Measurements from ENCODE around the gene APLN. TPM values are rescaled to one million over a fixed set of nuclear protein-coding genes. Genes with fewer than 3 reads are reported as not detected.

APLN gene
- total and polyA plus RNA-seq, 2 of the 13 experiments (the other 11 are each of a cell fraction or from before 2014, with no cell fraction given) = 0.02 to 0.17 TPM

- TF ChIP-seq GPBP1L1 (CRISPR knock-in tag; IDR thresholded peaks at IDR 0.05) (no peak), JUND (CRISPR knock-in tag; IDR thresholded peaks at IDR 0.05) (no peak), ZNF552 (CRISPR knock-in tag; IDR thresholded peaks at IDR 0.05; ENCODE audit: borderline replicate concordance) (no peak)
Observed at GRCh38 chrX:129597905-129598304, 56.9 kb downstream of the APLN start (continued).

- TF ChIP-seq AFF4 (CRISPR knock-in tag; IDR thresholded peaks at IDR 0.05) = no peak
- no peak for TF ChIP-seq SMAD1 (CRISPR knock-in tag; IDR thresholded peaks at IDR 0.05; ENCODE audit: borderline replicate concordance, low read depth)
- TF ChIP-seq ETV6 (CRISPR knock-in tag; conservative IDR thresholded peaks at IDR 0.05) = no peak
- TF ChIP-seq ZNF558 (CRISPR knock-in tag; IDR thresholded peaks at IDR 0.05; ENCODE audit: borderline replicate concordance) = no peak
- no peaks in the 10 kb centered on the region for H3K9me3 ChIP-seq (ENCODE audit: low read length)
- H3K27ac ChIP-seq (ENCODE audit: extremely low read length, insufficient read depth, low read length) = no peak overlapping the region
- no peak overlapping the region for H3K4me3 ChIP-seq (replicated peaks in 1 of 3; ENCODE audit: insufficient read depth in 1 of 3, low read depth in 2 of 3, low read length in 3 of 3)
- in situ Hi-C loops (cut with HindIII; ENCODE audit: extremely low pct_ligation_motif_present, low pct_unique_long_range_greater_than_20kb) (no loop called here), intact Hi-C loops (cut with micrococcal nuclease; ENCODE audit: unreplicated experiment) (no loop called here)
- CTCF ChIA-PET (ENCODE audit: low intra/inter-chr PET ratio, low total read pairs) = no interaction called here
- H4K20me1 ChIP-seq (ENCODE audit: insufficient read depth, low read length) = no peaks in the 10 kb centered on the region
- peaks cover 1 to 2% of the 10 kb centered on the region in 2 experiments; a peak in 1 of 5 replicates for H3K36me3 ChIP-seq (replicated peaks in 1 of 2; ENCODE audit: control insufficient read depth in 1 of 2, insufficient read depth in 2 of 2, low read length in 2 of 2)
- H2AFZ ChIP-seq (ENCODE audit: low read length) = no peak overlapping the region
- POLR2A ChIA-PET = no interaction called here
- H3K4me1 ChIP-seq (ENCODE audit: insufficient read depth, low read length) = no peaks in the 10 kb centered on the region
- H3K27me3 ChIP-seq (ENCODE audit: control insufficient read depth in 1 of 2, insufficient read depth in 2 of 2, low read length in 2 of 2) = no peaks in the 10 kb centered on the region
- H3K9ac ChIP-seq (ENCODE audit: insufficient read depth, low read depth, low read length) = no peak overlapping the region
- 87% methylated on average over 4 of the region's 5 CpGs for WGBS (ENCODE audit: low lambda C conversion rate)
- BruUV-seq (replicated peaks) = no TSS peak
- no peaks in the 10 kb centered on the region for H3K79me2 ChIP-seq (ENCODE audit: insufficient read depth, low read length)
- no peak overlapping the region for H3K4me2 ChIP-seq (ENCODE audit: low read depth, low read length)
- no peak for DNase-seq (ENCODE audit: low spot score)
- no peak for ATAC-seq
- FAIRE-seq = no peak
Observed at GRCh38 chrX:129596077-129596476, 58.7 kb downstream of the APLN start.

Other genes with a start within 250 kb of the APLN start
- gene SMARCA1, start 131.5 kb downstream of the APLN start, total RNA-seq (2016; rRNA removed; fragmentation: Illumina TruSeq; extraction: Trizol) = 145 and 248 TPM in 2 replicates
- gene SMARCA1, start 131.5 kb downstream of the APLN start, polyA plus RNA-seq (2011; rRNA removed) = 78.9 and 97.7 TPM in 2 replicates
- 13.4 and 16.1 TPM in 2 replicates for gene OCRL, start 114.7 kb downstream of the APLN start, total RNA-seq (2016; rRNA removed; fragmentation: Illumina TruSeq; extraction: Trizol)
- gene OCRL, start 114.7 kb downstream of the APLN start, polyA plus RNA-seq (2011; rRNA removed) = 27.9 and 32.0 TPM in 2 replicates
- 0.49 and 1.1 TPM in 2 replicates for gene XPNPEP2, start 84.0 kb upstream of the APLN start, total RNA-seq (2016; rRNA removed; fragmentation: Illumina TruSeq; extraction: Trizol)
- 1.8 and 3.8 TPM in 2 replicates for gene XPNPEP2, start 84.0 kb upstream of the APLN start, polyA plus RNA-seq (2011; rRNA removed)
- gene SASH3, start 125.0 kb upstream of the APLN start, total RNA-seq (2016; rRNA removed; fragmentation: Illumina TruSeq; extraction: Trizol) = not detected in 2 replicates
- gene SASH3, start 125.0 kb upstream of the APLN start, polyA plus RNA-seq (2011; rRNA removed) = 0.08 and 0.09 TPM in 2 replicates
- 14.5 and 28.3 TPM in 2 replicates for gene ZDHHC9, start 188.9 kb upstream of the APLN start, total RNA-seq (2016; rRNA removed; fragmentation: Illumina TruSeq; extraction: Trizol)
- 51.9 and 53.1 TPM in 2 replicates for gene ZDHHC9, start 188.9 kb upstream of the APLN start, polyA plus RNA-seq (2011; rRNA removed)